ACHN (cell line): ENCODE data around the gene LGI4.
"Not testable (repeated sequence)": the region's sequence is repeated elsewhere in the genome, so short reads cannot be mapped to it uniquely, and the experiment has no call there.

Source experiments
- DNase-seq: peaks from one replicate; pipeline ENCODE4 v3.0.0-alpha.2; 2015
- in situ Hi-C: cut with HindIII; loops from 2 replicates; pipeline ENCODE4 v1.10.0; 2017; ENCODE audit warnings: low sequenced_read_pairs, low pct_ligation_motif_present, low pct_unique_long_range_greater_than_20kb

LGI4 gene

DNA sequence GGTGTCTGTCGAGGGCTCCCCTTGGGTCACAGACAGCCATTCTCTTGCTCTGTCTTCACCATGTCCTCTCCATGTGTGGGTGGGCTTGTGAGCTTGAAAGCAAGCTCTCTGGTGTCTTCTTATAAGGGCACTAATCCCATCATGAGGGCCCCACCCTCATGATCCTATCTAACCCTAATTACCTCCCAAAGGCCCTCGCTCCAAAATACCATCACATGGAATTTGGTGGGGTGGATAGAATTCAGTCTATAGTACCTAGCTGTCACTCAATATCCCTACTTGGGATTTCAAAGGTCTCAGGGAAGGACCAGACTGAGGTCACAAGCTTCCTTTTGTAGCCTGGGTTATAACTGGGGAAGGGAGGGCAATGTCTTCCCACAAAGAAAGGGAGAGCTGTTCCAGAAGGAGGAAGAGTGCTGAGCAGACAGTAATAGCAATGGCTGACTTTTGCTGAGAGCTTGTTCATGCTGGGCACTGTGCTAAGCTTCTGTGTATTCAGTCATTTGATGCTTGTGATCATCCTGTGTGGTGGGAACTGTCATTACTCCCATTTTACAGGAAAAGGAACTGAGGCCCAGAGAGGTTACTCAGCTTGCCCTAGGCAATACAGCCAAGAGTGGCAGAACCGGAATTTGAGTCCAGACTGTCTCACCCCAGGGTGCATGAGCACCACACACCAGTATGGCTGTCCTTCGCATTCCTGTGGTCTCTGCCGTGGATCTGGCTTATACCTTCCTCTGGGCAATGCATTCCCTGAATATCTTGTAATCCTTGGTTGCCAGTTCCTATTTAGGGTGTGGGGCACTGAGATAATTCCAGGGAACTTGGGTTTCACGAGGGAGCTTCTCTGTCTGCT, 27.8 kb upstream of the LGI4 start:
- peak; percentile 72 for DNase-seq
- in situ Hi-C loops: no loop called here

GRCh38 chr19:35161434-35161743, 26.5 kb upstream of the LGI4 start:
- in situ Hi-C loops: no loop called here
- DNase-seq: no peak

DNA sequence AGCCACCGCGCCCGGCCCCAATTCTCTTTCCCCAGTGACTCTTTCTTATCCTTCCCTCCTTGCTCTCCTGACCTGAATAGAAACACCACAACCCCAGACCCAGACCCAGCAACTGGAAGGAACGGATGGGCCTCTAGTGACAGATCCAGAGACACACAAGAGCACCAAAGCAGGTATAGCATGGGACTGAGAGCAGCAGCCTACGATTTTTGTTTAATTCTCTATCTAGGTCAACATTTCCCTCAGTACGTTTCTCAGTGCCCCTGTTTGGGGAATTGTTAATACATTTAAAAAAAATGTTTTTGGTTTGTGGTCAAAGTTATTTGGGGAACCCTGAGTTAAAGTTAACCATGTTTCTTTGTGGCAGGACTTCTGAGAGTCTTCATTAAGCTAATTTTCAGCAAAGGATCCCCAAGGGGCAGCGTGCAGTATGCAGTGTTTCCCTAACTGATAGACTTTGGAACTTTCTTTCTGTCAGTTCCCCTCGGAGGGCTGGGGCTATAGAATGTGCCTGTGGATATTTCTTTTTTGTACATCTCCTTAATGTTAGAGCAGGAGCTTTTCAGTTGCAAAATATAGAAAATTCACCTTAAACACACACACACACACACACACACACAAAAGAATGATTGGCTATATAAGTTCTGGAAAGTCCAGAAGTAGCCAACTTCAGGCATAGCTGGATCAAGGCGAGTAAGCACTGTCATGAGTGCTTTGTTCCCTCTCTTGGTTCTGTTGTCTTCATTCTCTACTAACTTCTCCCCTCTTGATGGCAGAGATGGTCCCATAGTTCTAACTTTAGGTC, 26.0 kb upstream of the LGI4 start:
- in situ Hi-C loops: no loop called here
- no peak for DNase-seq

DNA sequence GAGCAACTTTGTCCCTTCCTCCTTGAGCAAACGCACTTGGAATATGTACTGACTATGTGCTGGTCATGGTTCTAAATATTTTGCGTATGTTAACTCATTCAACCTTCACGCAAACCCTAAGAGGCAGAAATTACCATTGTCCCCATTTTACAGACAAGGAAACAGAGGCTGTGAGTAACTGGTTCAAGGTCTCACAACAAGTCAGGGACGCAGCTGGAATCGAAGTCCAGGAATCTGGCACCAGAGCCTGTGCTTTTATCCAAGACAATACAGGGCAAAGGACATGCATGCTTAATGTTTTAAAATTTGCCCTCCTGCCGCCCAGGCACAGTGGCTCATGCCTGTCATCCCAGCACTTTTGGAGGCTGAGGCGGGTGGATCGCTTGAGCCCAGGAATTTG, 24.7 kb upstream of the LGI4 start:
- no peak for DNase-seq
- in situ Hi-C loops: no loop called here

GRCh38 chr19:35157431-35157830, 22.6 kb upstream of the LGI4 start:
- in situ Hi-C loops: no loop called here
- no peak for DNase-seq

GRCh38 chr19:35156673-35157014, 21.8 kb upstream of the LGI4 start:
- DNase-seq: no peak
- in situ Hi-C loops: no loop called here

- in situ Hi-C loops: no loop called here
- DNase-seq: no peak
These were observed 21.3 kb upstream of the LGI4 start for GRCh38 chr19:35155981-35156672.

DNA sequence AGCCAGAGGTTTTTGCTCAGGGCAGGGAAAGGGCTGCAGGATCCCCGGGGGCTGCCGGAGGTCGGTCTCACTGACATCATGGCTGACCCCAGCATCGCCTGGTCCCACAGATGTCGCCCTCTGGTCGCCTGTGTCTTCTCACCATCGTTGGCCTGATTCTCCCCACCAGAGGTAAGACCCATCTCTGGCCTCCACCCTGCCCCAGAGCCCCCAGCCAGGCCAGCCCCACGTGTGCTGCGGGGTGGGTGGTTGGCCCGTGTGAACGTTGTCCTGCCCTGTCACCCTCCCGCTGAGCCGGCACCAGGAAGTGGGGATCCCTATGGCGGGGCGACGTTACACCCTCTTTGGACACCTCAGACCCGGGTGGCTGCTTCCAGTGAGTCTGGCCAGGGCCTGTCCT, 20.6 kb upstream of the LGI4 start:
- no peak for DNase-seq
- in situ Hi-C loops: no loop called here

- peak; percentile 71 for DNase-seq
- in situ Hi-C loops: no loop called here
These were observed 19.9 kb upstream of the LGI4 start, which contains the start of gene FXYD5 for GRCh38 chr19:35154525-35155406. FXYD5 (plus strand) TSS chr19:35154735; CDS start chr19:35155551, 816 bp downstream.

- in situ Hi-C loops: no loop called here
- DNase-seq: peak; percentile 59
These were observed 19.1 kb upstream of the LGI4 start for GRCh38 chr19:35153701-35154524.

- DNase-seq, in situ Hi-C loops: not testable (repeated sequence)
These were observed 18.3 kb upstream of the LGI4 start for GRCh38 chr19:35153129-35153522.

DNA sequence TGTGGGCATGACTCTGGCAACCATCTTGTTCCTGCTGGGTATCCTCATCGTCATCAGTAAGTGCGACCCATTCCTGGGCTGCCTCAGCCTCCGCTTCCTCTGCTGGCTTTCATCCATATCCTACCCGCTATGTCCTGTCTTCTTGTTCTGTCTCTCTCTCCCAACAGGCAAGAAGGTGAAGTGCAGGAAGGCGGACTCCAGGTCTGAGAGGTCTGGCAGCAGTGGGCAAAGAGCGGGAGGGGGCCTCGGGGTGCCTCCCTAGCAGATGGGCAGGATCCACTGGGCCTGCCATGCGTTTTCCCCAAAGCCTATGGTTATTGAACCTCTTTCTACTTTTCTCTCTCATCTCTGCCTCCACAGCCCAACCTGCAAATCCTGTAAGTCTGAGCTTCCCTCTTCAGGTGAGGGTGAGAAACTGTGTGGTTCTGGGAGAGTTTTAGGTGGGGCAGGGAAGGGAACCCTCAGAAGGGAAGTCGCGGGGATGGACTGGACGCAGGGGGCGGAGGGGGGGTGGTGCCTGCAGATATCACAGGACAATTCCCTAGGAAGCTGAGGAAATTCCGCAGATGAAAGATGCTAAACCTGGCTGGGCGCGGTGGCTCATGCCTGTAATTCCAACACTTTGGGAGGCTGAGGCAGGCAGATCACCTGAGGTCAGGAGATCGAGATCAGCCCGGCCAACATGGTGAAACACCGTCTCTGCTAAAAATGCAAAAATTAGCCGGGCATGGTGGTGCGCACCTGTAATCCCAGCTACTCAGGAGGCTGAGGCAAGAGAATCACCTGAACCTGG, 16.6 kb upstream of the LGI4 start:
- in situ Hi-C loops: no loop called here
- DNase-seq: no peak

- no peak for DNase-seq
- in situ Hi-C loops: no loop called here
These were observed 15.6 kb upstream of the LGI4 start for GRCh38 chr19:35150445-35150844.

- DNase-seq: no peak
- in situ Hi-C loops: no loop called here
These were observed 14.6 kb upstream of the LGI4 start for GRCh38 chr19:35149463-35149862.

DNA sequence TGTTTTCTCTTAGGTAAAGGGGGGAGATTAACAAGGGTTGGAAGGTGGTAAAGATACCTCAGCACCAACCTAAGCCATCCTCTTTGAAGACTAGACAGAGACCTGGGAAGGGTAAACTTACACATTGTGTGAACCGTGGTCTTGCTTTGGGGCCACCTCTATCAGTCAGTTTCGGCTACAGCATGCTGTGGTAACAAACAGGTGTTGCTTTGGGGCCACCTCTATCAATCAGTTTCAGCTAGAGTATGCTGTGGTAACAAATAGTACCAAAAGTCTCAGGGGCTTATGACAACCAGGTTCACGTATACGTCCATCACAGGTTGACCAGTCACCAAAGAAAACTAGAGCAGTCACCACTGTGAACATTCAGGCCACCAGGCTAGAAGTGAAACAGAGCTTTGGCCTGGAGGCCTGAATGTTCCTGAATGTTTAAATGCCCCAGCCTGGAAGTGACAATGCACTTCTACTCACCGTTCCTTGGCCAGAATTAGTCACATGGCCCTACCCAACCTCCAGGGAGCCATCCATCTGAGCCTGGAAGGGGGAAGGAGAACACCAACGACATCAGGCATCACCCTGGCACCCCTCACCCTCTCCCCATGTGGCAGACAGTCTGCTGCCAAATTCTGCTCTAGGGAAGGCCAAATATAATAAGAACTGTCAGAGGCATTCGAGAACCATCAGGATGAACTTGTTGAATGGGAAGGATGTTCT, 12.0 kb upstream of the LGI4 start:
- in situ Hi-C loops: no loop called here
- no peak for DNase-seq

GRCh38 chr19:35144600-35145436, 10.0 kb upstream of the LGI4 start:
- in situ Hi-C loops: no loop called here
- peak; percentile 41 for DNase-seq
